Astrocyte of the hippocampus (primary cell): ENCODE measurements around the gene KIAA1191.
"Not testable (repeated sequence)": the region's sequence is repeated elsewhere in the genome, so short reads cannot be mapped to it uniquely, and the experiment has no call there.

ENCODE experiments used
- DNase-seq: peaks from one replicate; pipeline ENCODE4 v3.0.0; 2011; ENCODE audit warnings: low read depth, low spot score

Gene KIAA1191

DNA sequence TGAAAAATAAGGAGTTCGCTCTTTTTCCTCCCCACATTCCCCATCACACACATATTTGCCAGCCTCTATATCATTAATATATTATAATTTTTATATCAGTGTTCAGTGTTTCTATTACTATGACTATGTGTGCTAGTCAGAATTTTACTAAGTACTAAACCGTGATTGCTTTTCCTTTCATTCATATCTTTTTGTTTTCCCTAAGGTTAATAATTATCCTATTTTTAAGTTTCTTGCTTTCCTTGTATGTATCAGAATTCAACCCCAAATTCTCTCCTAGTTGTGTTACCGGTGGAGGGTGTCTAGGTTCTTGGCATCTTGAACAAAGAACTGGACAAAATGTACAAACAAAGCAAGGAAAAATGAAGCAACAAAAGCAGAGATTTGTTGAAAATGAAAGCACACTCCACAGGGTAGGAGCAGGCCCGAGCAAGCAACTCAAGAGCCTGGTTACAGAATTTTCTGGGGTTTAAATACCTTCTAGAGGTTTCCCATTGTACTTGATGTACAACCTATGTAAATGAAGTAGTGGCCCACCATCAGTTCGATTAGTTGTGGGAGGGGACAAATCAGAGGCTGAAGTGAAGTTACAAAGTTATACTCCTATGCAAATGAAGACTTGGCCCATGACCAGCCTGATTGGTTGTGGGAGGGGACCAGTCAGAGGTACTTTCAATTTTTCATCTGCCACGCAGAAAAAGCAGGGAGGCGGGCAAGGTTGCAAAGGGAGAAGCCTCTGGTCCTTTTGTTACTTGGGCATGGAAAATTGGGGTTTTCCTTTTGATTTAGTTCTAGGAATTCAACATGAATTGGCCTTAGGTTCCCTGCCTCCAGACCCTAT is 43.8 kb downstream of the KIAA1191 start:
- no peak for DNase-seq

DNA sequence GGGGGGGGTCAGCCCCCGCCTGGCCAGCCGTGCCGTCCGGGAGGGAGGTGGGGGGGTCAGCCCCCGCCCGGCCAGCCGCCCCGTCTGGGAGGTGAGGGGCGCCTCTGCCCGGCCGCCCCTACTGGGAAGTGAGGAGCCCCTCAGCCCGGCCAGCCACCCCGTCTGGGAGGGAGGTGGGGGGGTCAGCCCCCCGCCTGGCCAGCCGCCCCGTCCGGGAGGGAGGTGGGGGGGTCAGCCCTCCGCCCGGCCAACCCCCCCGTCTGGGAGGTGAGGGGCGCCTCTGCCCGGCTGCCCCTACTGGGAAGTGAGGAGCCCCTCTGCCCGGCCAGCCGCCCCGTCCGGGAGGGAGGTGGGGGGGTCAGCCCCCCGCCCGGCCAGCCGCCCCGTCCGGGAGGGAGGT is 56.2 kb downstream of the KIAA1191 start:
- DNase-seq, result not testable (repeated sequence)
